Forelimb muscle (tissue), 1 donor: ENCODE data around the gene HMX1. TPM values are rescaled to one million over a fixed set of nuclear protein-coding genes. Genes with fewer than 3 reads are reported as not detected.

Source experiments
- DNase-seq: peaks from one replicate; pipeline ENCODE4 v3.0.0-alpha.2; 2013; ENCODE audit warnings: low read depth
- polyA plus RNA-seq: library from polyadenylated mRNA; unstranded; fragments of 120-200 nt; gene quantifications from one replicate; pipeline ENCODE4 v1.2.1, GENCODE V29; 2013; ENCODE audit not compliant: insufficient read length

The HMX1 gene
- polyA plus RNA-seq, 1 donor, result 0.14 TPM

- no peak for DNase-seq
These were observed 38.6 kb upstream of the HMX1 start for GRCh38 chr4:8910100-8910821.

GRCh38 chr4:8909548-8909947, 37.9 kb upstream of the HMX1 start:
- DNase-seq, result no peak

- no peak for DNase-seq
These were observed 36.7 kb upstream of the HMX1 start for GRCh38 chr4:8908206-8908893.

- no peak for DNase-seq
These were observed 36.1 kb upstream of the HMX1 start for GRCh38 chr4:8907596-8908205.

GRCh38 chr4:8906991-8907595, 35.5 kb upstream of the HMX1 start:
- no peak for DNase-seq

GRCh38 chr4:8906668-8906970, 35.0 kb upstream of the HMX1 start:
- no peak for DNase-seq

- no peak for DNase-seq
These were observed 34.4 kb upstream of the HMX1 start for GRCh38 chr4:8905773-8906667.

- no peak for DNase-seq
These were observed 33.7 kb upstream of the HMX1 start for GRCh38 chr4:8905226-8905772.

GRCh38 chr4:8904666-8905065, 33.0 kb upstream of the HMX1 start:
- DNase-seq, result no peak

- no peak for DNase-seq
These were observed 32.4 kb upstream of the HMX1 start for GRCh38 chr4:8904041-8904501.

- DNase-seq, result no peak
These were observed 29.7 kb upstream of the HMX1 start for GRCh38 chr4:8901335-8901734.

- DNase-seq, result no peak
These were observed 28.9 kb upstream of the HMX1 start for GRCh38 chr4:8900588-8900987.

- DNase-seq, result peak; percentile 73
These were observed 26.8 kb upstream of the HMX1 start for GRCh38 chr4:8898419-8898818.

GRCh38 chr4:8897251-8898167, 25.9 kb upstream of the HMX1 start:
- peak; percentile 17 for DNase-seq

GRCh38 chr4:8896506-8896905, 24.9 kb upstream of the HMX1 start:
- DNase-seq, result no peak

- no peak for DNase-seq
These were observed 24.4 kb upstream of the HMX1 start for GRCh38 chr4:8896071-8896470.

- DNase-seq, result no peak
These were observed 23.7 kb upstream of the HMX1 start for GRCh38 chr4:8895295-8895694.

- no peak for DNase-seq
These were observed 22.8 kb upstream of the HMX1 start for GRCh38 chr4:8894424-8894816.

- DNase-seq, result no peak
These were observed 22.2 kb upstream of the HMX1 start for GRCh38 chr4:8893624-8894423.
